Stimulated activated CD4-positive, alpha-beta T cell treated with anti-CD3 and anti-CD28 coated beads, TNF-alpha, amount 100 ng/mL, for 4 hours (primary cell): ENCODE data around the gene SPATA31A5.
"Not testable (repeated sequence)": the region's sequence is repeated elsewhere in the genome, so short reads cannot be mapped to it uniquely, and the experiment has no call there.

Source experiments
- DNase-seq, 3 experiments: peaks; one replicate each; pipeline ENCODE4 v3.0.0-alpha.2; 2020; ENCODE audit warnings: low read depth in 3 of 3

The SPATA31A5 gene

DNA sequence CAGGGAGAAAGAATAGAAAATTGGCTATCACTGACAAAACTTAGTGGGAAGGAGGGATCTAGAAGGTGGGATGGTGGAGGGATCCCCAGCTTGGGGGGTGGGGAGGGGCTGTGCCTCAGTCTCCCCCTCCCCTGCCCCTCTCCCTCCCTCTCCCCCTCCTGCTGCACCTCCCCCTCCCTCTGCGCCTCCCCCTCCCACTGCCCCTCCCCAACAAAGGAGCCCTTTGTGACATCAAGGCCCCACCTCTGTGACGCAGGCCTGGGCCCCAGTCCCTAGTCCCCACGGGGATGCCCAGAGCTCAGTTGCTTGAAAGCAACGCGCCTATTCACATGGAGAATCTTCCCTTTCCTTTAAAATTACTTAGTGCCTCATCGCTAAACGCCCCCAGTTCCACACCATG is at the start of gene SPATA31A5:
Gene SPATA31A5 (plus strand): TSS at position 301 of the 400 bp plus-strand sequence. CDS start 29 bp downstream, at position 330.
- not testable (repeated sequence) for DNase-seq

DNA sequence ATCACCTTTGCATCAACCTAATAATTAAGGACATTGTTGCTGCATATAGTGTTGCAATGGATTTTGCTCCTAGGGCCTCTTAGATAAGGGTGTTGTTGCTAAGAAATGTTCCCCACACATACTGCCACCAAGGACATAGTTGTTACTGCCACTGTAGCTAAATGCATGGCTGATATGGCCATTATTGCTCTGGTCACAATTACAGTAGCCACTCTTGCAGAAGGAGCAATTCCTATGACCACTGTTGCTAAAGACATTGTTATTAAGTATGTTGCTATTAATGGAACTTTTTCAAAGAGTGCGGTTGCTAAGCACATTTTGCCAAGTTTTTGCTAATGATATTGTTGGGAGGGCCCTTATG is 48.8 kb downstream of the SPATA31A5 start:
- DNase-seq = not testable (repeated sequence)

DNA sequence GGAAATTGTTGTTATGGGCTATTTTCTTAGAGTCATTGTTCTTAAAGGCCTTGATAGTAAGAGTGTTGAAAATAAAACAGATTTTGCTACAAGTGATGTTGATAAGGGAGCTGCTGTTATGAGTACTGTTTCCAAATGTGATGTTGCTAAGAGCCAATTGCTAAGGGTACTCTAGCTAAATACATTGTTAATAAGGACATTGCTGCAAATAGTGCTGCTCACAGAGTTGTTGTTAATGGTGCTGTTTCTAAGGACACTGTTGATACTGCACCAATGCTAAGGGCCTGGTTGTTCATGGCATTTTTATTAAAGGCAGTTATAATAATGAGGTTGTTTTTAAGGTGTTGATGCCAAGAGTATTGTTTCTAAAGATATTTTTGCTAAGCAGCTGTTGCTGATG is 52.2 kb downstream of the SPATA31A5 start:
- not testable (repeated sequence) for DNase-seq
